ENCODE results near the gene ST3GAL5. TPM values are rescaled to one million over a fixed set of nuclear protein-coding genes. Genes with fewer than 3 reads are reported as not detected.

Gene ST3GAL5
- total and polyA plus RNA-seq, 4 experiments from 2014 or later: 8.0 to 41.7 (median 25.2) TPM

- Histone ChIP-seq H3K9me3 (ENCODE audit: control insufficient read depth in 1 of 2, low read length in 2 of 2) (no peaks in the 10 kb centered on the region), H3K4me1 (ENCODE audit: insufficient read depth, low read length) (peaks cover 90% of the 10 kb centered on the region), H3K36me3 (ENCODE audit: insufficient read depth, low read length) (peaks cover 9% of the 10 kb centered on the region), H3K4me3 (ENCODE audit: low read length in 2 of 2) (peak overlapping the region; percentile 14 to 16), H3K27ac (ENCODE audit: low read depth, low read length) (peak overlapping the region; percentile 84), H3K27me3 (ENCODE audit: insufficient read depth, low read length) (no peaks in the 10 kb centered on the region)
- H3K27me3 Mint-ChIP-seq: no peaks in the 10 kb centered on the region
- CTCF ChIA-PET (ENCODE audit: partially characterized antibody): interaction anchor here (0.6 to 8.8 kb wide), 11 partner anchors 9 to 227 kb away, joined by 3 to 96 read pairs (median 5); partner anchors contain the start of gene ST3GAL5
- peak overlapping the region; percentile 98 to 100 (median 100) for H3K27ac Mint-ChIP-seq
- POLR2A ChIA-PET (ENCODE audit: partially characterized antibody): interaction anchor here (0.7 to 6.9 kb wide), 12 partner anchors 9 to 590 kb away, joined by 3 to 140 read pairs (median 14); partner anchors contain the start of genes KDM3A, POLR1A, PTCD3 and ST3GAL5
- intact Hi-C loops (cut with micrococcal nuclease): no loop called here
- H3K4me3 Mint-ChIP-seq: peak overlapping the region; percentile 82 to 92 (median 86)
- peak in 3 of 5 donors; percentile 16 to 40 (median 34) for DNase-seq
- peaks cover 0 to 4% (median 0%) of the 10 kb centered on the region in 8 donors for H3K9me3 Mint-ChIP-seq
- peaks cover 64 to 90% (median 79%) of the 10 kb centered on the region in 4 donors for H3K4me1 Mint-ChIP-seq
- H3K36me3 Mint-ChIP-seq: peaks cover 38 to 42% of the 10 kb centered on the region in 2 donors
Observed at GRCh38 chr2:85851253-85852151, 37.3 kb downstream of the ST3GAL5 start.

GRCh38 chr2:85850451-85850850 lies 38.3 kb downstream of the ST3GAL5 start:
- peak overlapping the region in 6 of 8 donors; percentile 13 to 92 (median 80) for H3K4me3 Mint-ChIP-seq
- Histone ChIP-seq H3K9me3 (ENCODE audit: control insufficient read depth in 1 of 2, low read length in 2 of 2) (no peaks in the 10 kb centered on the region), H3K4me3 (ENCODE audit: low read length in 2 of 2) (no peak overlapping the region), H3K4me1 (ENCODE audit: insufficient read depth, low read length) (peaks cover 87% of the 10 kb centered on the region), H3K27ac (ENCODE audit: low read depth, low read length) (peak overlapping the region; percentile 84), H3K27me3 (ENCODE audit: insufficient read depth, low read length) (no peaks in the 10 kb centered on the region), H3K36me3 (ENCODE audit: insufficient read depth, low read length) (peaks cover 11% of the 10 kb centered on the region)
- POLR2A ChIA-PET (ENCODE audit: partially characterized antibody): interaction anchor here (1.0 to 6.9 kb wide), 8 partner anchors 10 to 190 kb away, joined by 3 to 140 read pairs (median 18); partner anchors contain the start of gene ST3GAL5
- H3K36me3 Mint-ChIP-seq: peaks cover 38 to 43% of the 10 kb centered on the region in 2 donors
- intact Hi-C loops (cut with micrococcal nuclease): no loop called here
- H3K27me3 Mint-ChIP-seq: no peaks in the 10 kb centered on the region
- H3K27ac Mint-ChIP-seq: peak overlapping the region; percentile 79 to 100 (median 99)
- peaks cover 60 to 90% (median 72%) of the 10 kb centered on the region in 4 donors for H3K4me1 Mint-ChIP-seq
- CTCF ChIA-PET (ENCODE audit: partially characterized antibody): interaction anchor here (1.2 to 8.8 kb wide), 6 partner anchors 10 to 228 kb away, joined by 4 to 96 read pairs (median 28); partner anchors contain the start of gene ST3GAL5
- DNase-seq: no peak
- H3K9me3 Mint-ChIP-seq: peaks cover 0 to 4% (median 0%) of the 10 kb centered on the region in 8 donors

GRCh38 chr2:85847051-85847588 lies 41.7 kb downstream of the ST3GAL5 start:
- no peaks in the 10 kb centered on the region for H3K27me3 ChIP-seq (ENCODE audit: insufficient read depth, low read length)
- ChIA-PET CTCF (ENCODE audit: partially characterized antibody) (interaction anchor here (1.4 to 1.6 kb wide), 2 partner anchors 20 to 41 kb away, joined by 4 to 6 read pairs; no protein-coding TSS in a partner anchor), POLR2A (ENCODE audit: partially characterized antibody) (no interaction called here)
- Mint-ChIP-seq H3K4me3 (peak overlapping the region in 1 of 8 donors; percentile 11), H3K27ac (peak overlapping the region in 5 of 7 donors; percentile 19 to 80 (median 66)), H3K36me3 (peaks cover 57 to 59% of the 10 kb centered on the region in 2 donors), H3K9me3 (peaks cover 0 to 4% (median 0%) of the 10 kb centered on the region in 8 donors), H3K4me1 (peaks cover 28 to 58% (median 40%) of the 10 kb centered on the region in 4 donors), H3K27me3 (no peaks in the 10 kb centered on the region)
- intact Hi-C loops (cut with micrococcal nuclease): no loop called here
- peaks cover 53% of the 10 kb centered on the region for H3K4me1 ChIP-seq (ENCODE audit: insufficient read depth, low read length)
- no peak overlapping the region for H3K27ac ChIP-seq (ENCODE audit: low read depth, low read length)
- DNase-seq: no peak
- H3K9me3 ChIP-seq (ENCODE audit: control insufficient read depth in 1 of 2, low read length in 2 of 2): no peaks in the 10 kb centered on the region
- peaks cover 23% of the 10 kb centered on the region for H3K36me3 ChIP-seq (ENCODE audit: insufficient read depth, low read length)
- H3K4me3 ChIP-seq (ENCODE audit: low read length in 2 of 2): no peak overlapping the region

GRCh38 chr2:85846411-85846810 lies 42.4 kb downstream of the ST3GAL5 start:
- H3K27ac Mint-ChIP-seq: peak overlapping the region in 3 of 7 donors; percentile 19 to 52 (median 48)
- H3K27me3 Mint-ChIP-seq: no peaks in the 10 kb centered on the region
- no peaks in the 10 kb centered on the region for H3K9me3 ChIP-seq (ENCODE audit: control insufficient read depth in 1 of 2, low read length in 2 of 2)
- intact Hi-C loops (cut with micrococcal nuclease): no loop called here
- ChIA-PET POLR2A (ENCODE audit: partially characterized antibody) (no interaction called here), CTCF (ENCODE audit: partially characterized antibody) (interaction anchor here (1.4 to 1.6 kb wide), 2 partner anchors 19 to 42 kb away, joined by 4 to 6 read pairs; no protein-coding TSS in a partner anchor)
- no peak for DNase-seq
- no peak overlapping the region for H3K4me3 Mint-ChIP-seq
- H3K36me3 Mint-ChIP-seq: peaks cover 59 to 65% of the 10 kb centered on the region in 2 donors
- H3K27ac ChIP-seq (ENCODE audit: low read depth, low read length): no peak overlapping the region
- no peak overlapping the region for H3K4me3 ChIP-seq (ENCODE audit: low read length in 2 of 2)
- no peaks in the 10 kb centered on the region for H3K27me3 ChIP-seq (ENCODE audit: insufficient read depth, low read length)
- H3K4me1 ChIP-seq (ENCODE audit: insufficient read depth, low read length): peaks cover 46% of the 10 kb centered on the region
- H3K36me3 ChIP-seq (ENCODE audit: insufficient read depth, low read length): peaks cover 27% of the 10 kb centered on the region
- peaks cover 0 to 4% (median 0%) of the 10 kb centered on the region in 8 donors for H3K9me3 Mint-ChIP-seq
- H3K4me1 Mint-ChIP-seq: peaks cover 23 to 51% (median 34%) of the 10 kb centered on the region in 4 donors

- no peak for DNase-seq
- intact Hi-C loops (cut with micrococcal nuclease): no loop called here
- H3K36me3 ChIP-seq (ENCODE audit: insufficient read depth, low read length): peaks cover 31% of the 10 kb centered on the region
- Mint-ChIP-seq H3K27me3 (no peaks in the 10 kb centered on the region), H3K36me3 (peaks cover 68% of the 10 kb centered on the region in 2 donors), H3K4me1 (peaks cover 12 to 39% (median 23%) of the 10 kb centered on the region in 4 donors), H3K27ac (peak overlapping the region in 1 of 7 donors; percentile 6), H3K4me3 (no peak overlapping the region), H3K9me3 (peaks cover 0 to 4% (median 0%) of the 10 kb centered on the region in 8 donors)
- ChIA-PET CTCF (ENCODE audit: partially characterized antibody) (interaction anchor here (0.8 to 1.6 kb wide), 7 partner anchors 11 to 236 kb away, joined by 3 to 10 read pairs (median 4); partner anchors contain the start of gene ST3GAL5), POLR2A (ENCODE audit: partially characterized antibody) (interaction anchor here (1.4 to 1.6 kb wide), 3 partner anchors 9 to 192 kb away, joined by 4 to 10 read pairs (median 7); partner anchors contain the start of gene ST3GAL5)
- H3K27me3 ChIP-seq (ENCODE audit: insufficient read depth, low read length): no peaks in the 10 kb centered on the region
- H3K4me1 ChIP-seq (ENCODE audit: insufficient read depth, low read length): peaks cover 28% of the 10 kb centered on the region
- no peak overlapping the region for H3K27ac ChIP-seq (ENCODE audit: low read depth, low read length)
- no peaks in the 10 kb centered on the region for H3K9me3 ChIP-seq (ENCODE audit: control insufficient read depth in 1 of 2, low read length in 2 of 2)
- no peak overlapping the region for H3K4me3 ChIP-seq (ENCODE audit: low read length in 2 of 2)
Observed at GRCh38 chr2:85844486-85844885, 44.3 kb downstream of the ST3GAL5 start.

GRCh38 chr2:85843543-85843942 lies 45.2 kb downstream of the ST3GAL5 start:
- H3K4me1 Mint-ChIP-seq: peaks cover 12 to 38% (median 21%) of the 10 kb centered on the region in 4 donors
- peaks cover 71 to 75% of the 10 kb centered on the region in 2 donors for H3K36me3 Mint-ChIP-seq
- no peak overlapping the region for H3K27ac ChIP-seq (ENCODE audit: low read depth, low read length)
- DNase-seq: peak in 1 of 5 donors; percentile 43
- H3K27me3 Mint-ChIP-seq: no peaks in the 10 kb centered on the region
- no peak overlapping the region for H3K4me3 ChIP-seq (ENCODE audit: low read length in 2 of 2)
- CTCF ChIA-PET (ENCODE audit: partially characterized antibody): interaction anchor here (2.6 to 4.6 kb wide), 2 partner anchors 16 to 236 kb away, joined by 9 to 25 read pairs; no protein-coding TSS in a partner anchor
- H3K9me3 Mint-ChIP-seq: peaks cover 0 to 4% (median 0%) of the 10 kb centered on the region in 8 donors
- H3K4me1 ChIP-seq (ENCODE audit: insufficient read depth, low read length): peaks cover 20% of the 10 kb centered on the region
- peak overlapping the region in 2 of 7 donors; percentile 44 to 64 for H3K27ac Mint-ChIP-seq
- POLR2A ChIA-PET (ENCODE audit: partially characterized antibody): interaction anchor here (0.8 to 1.4 kb wide), 2 partner anchors 10 to 46 kb away, joined by 3 to 4 read pairs; partner anchors contain the start of gene ST3GAL5
- H3K36me3 ChIP-seq (ENCODE audit: insufficient read depth, low read length): peaks cover 31% of the 10 kb centered on the region
- intact Hi-C loops (cut with micrococcal nuclease): no loop called here
- no peaks in the 10 kb centered on the region for H3K27me3 ChIP-seq (ENCODE audit: insufficient read depth, low read length)
- no peaks in the 10 kb centered on the region for H3K9me3 ChIP-seq (ENCODE audit: control insufficient read depth in 1 of 2, low read length in 2 of 2)
- H3K4me3 Mint-ChIP-seq: no peak overlapping the region

All from CD4-positive, alpha-beta memory T cell (primary cell).